Ascending aorta (tissue), 2 donors: ENCODE measurements around the gene PPP2R2D. TPM values are rescaled to one million over a fixed set of nuclear protein-coding genes. Genes with fewer than 3 reads are reported as not detected.

Experiments used
- DNase-seq, 2 donors: peaks; one replicate each; pipeline ENCODE4 v3.0.0-alpha.2; 2019; ENCODE audit warnings: low spot score in 2 of 2
- H3K27ac ChIP-seq, 2 donors: fragments of 200-600 bp; sonication (generic); one replicate each; pipeline ENCODE4 v1.5.1; 2016 to 2017; ENCODE audit warnings: mild to moderate bottlenecking in 1 of 2
- H3K27me3 ChIP-seq: fragments of 200-600 bp; sonication (generic); one replicate; pipeline ENCODE4 v1.5.1; 2017
- H3K36me3 ChIP-seq, 2 donors: fragments of 200-600 bp; sonication (generic); one replicate each; pipeline ENCODE4 v1.5.1; 2016
- H3K4me1 ChIP-seq, 2 donors: fragments of 200-600 bp; sonication (generic); one replicate each; pipeline ENCODE4 v1.5.1; 2016 to 2017; ENCODE audit warnings: mild to moderate bottlenecking in 1 of 2
- H3K4me3 ChIP-seq, 2 donors: fragments of 200-600 bp; sonication (generic); one replicate each; pipeline ENCODE4 v1.5.1; 2016 to 2017; ENCODE audit warnings: mild to moderate bottlenecking in 1 of 2
- H3K9me3 ChIP-seq, 2 donors: fragments of 200-600 bp; sonication (generic); one replicate each; pipeline ENCODE4 v1.5.1; 2016
- intact Hi-C: fragments of 100-400 bp; cut with DNase I; formaldehyde crosslinking; loops from one replicate; pipeline ENCODE4 v1.15.1; 2023
- total RNA-seq: library from RNA; depleted of rRNA; stranded (reverse); fragments of >200 nt; gene quantifications from one replicate; pipeline ENCODE4 v1.1.0, GENCODE V29; 2016
- TF ChIP-seq, protein P1 (sequence below), 3 experiments: fragments of 200-600 bp in 2 of 3; fragments of 450-650 bp in 1 of 3; sonication (generic) in 2 of 3; IDR thresholded peaks; one replicate each; pipeline ENCODE4 v1.5.1; 2016 to 2019; ENCODE audit warnings: antibody characterized with exemption in 3 of 3, mild to moderate bottlenecking in 1 of 3, moderate library complexity in 1 of 3

The PPP2R2D gene
- total RNA-seq, 1 donor from 2014 or later, result 11.8 TPM

DNA sequence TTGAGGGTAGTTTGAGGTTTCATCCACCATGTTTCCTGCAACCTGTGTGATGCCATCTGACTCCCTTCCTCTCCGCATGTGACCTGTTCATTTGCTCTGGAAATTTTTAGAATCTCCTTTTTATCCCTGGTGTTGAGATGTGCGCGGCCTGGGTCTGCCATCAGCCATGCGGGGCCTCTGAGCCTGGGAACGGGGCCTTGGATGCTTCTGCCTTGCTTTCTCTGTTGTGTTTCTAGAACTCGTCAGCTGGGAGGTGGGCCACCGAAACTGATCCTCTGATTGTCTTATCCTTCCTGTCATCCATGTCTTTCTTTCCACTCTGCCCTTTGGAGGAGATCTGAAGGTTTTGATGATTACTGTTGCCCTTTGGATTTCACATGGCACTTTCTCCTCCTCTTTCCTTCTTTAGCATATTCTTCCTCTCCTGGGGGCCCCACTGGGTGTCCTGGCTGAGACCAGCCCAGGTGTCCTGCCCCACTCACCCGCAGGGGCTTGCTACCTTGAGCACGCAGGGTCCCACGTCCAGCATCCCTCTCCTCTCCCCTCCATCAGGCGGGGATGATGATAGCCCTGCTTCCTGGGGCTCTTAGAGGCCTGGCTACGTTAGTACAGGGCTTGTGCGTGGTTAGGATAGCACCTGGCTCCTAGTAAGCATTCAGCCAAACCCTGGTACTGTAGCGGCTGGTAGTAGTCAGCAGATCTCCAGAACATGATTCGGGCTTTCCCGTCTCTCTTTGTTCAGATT, 29.9 kb downstream of the PPP2R2D start:
- Histone ChIP-seq H3K4me1 (peaks cover 10 to 26% of the 10 kb centered on the region in 2 donors), H3K9me3 (no peaks in the 10 kb centered on the region), H3K27ac (peak overlapping the region in 1 of 2 donors; percentile 56), H3K4me3 (no peak overlapping the region), H3K27me3 (no peaks in the 10 kb centered on the region), H3K36me3 (peaks cover 2 to 10% of the 10 kb centered on the region in 2 donors)
- no peak for DNase-seq
- intact Hi-C loops, result no loop called here
- TF ChIP-seq, protein P1, sequence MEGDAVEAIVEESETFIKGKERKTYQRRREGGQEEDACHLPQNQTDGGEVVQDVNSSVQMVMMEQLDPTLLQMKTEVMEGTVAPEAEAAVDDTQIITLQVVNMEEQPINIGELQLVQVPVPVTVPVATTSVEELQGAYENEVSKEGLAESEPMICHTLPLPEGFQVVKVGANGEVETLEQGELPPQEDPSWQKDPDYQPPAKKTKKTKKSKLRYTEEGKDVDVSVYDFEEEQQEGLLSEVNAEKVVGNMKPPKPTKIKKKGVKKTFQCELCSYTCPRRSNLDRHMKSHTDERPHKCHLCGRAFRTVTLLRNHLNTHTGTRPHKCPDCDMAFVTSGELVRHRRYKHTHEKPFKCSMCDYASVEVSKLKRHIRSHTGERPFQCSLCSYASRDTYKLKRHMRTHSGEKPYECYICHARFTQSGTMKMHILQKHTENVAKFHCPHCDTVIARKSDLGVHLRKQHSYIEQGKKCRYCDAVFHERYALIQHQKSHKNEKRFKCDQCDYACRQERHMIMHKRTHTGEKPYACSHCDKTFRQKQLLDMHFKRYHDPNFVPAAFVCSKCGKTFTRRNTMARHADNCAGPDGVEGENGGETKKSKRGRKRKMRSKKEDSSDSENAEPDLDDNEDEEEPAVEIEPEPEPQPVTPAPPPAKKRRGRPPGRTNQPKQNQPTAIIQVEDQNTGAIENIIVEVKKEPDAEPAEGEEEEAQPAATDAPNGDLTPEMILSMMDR (IDR thresholded peaks at IDR 0.05), result no peak

DNA sequence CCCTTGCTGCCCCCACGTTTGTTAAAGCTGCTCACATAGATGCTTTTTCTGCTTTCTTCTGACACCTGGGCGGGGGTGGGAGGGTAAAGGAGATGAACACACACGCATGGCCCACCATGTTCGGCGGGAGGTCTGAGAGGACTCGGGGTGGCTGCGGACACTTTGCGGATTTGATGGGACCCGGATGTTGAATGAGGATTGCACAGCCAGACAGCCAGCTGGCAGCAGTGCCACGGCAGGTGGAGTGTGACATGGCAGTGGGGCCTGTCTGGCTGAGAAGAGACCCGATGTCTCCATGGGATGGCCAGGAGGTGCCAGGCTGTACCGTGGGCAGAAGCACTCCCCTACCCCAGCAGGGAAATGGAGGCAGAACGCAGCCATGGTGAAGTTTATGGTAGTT, 31.2 kb downstream of the PPP2R2D start:
- peaks cover 10 to 15% of the 10 kb centered on the region in 2 donors for H3K36me3 ChIP-seq

DNA sequence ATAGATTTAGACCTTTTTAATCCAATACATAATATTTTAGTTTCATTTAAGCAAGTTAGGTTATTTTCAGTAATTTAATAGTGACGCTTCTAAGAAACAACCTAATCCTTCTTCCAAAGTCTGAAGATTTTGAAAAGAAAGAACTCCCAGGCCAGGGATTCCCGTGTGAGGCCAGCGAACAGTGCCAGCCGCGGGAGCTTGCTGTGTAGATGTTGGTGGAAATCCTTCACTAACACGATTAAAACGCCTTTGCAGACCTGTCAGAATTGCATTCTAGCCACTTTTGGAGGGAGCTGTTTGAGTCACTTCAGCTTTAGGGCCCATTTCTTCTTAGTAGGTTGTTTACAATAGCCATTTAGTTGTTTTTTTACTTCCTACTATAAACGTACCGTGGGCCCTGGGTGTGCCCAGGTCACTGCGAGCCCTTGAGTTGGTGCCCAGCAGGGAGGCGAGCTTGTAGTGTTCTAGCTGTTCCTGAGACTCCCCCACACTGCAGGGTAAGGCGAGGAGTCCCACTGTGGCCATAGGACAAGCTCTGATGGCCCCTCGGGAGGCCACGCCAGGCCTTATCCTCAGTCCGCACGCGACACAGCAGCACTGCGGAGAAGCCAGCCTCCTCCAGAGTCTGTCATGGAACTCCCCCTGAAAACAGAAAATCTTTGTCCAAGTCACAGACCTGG, 32.3 kb downstream of the PPP2R2D start:
- peaks cover 10 to 26% of the 10 kb centered on the region in 2 donors for H3K4me1 ChIP-seq
- TF ChIP-seq, protein P1 (IDR thresholded peaks at IDR 0.05), result no peak
- peak overlapping the region; percentile 42 to 56 for H3K27ac ChIP-seq
- no peaks in the 10 kb centered on the region for H3K27me3 ChIP-seq
- peak in 1 of 2 donors; percentile 40 for DNase-seq
- H3K4me3 ChIP-seq, result no peak overlapping the region
- no peaks in the 10 kb centered on the region for H3K9me3 ChIP-seq
- peaks cover 12 to 27% of the 10 kb centered on the region in 2 donors for H3K36me3 ChIP-seq
- intact Hi-C loops, result no loop called here

More for the DNA sequence above, 31.2 kb downstream of the PPP2R2D start:
- Histone ChIP-seq H3K27me3 (no peaks in the 10 kb centered on the region), H3K9me3 (no peaks in the 10 kb centered on the region), H3K4me3 (no peak overlapping the region), H3K27ac (peak overlapping the region; percentile 42 to 56), H3K4me1 (peaks cover 10 to 26% of the 10 kb centered on the region in 2 donors)
- intact Hi-C loops, result no loop called here
- peak in 1 of 2 donors; percentile 38 for DNase-seq
- TF ChIP-seq, protein P1 (IDR thresholded peaks at IDR 0.05), result no peak

DNA sequence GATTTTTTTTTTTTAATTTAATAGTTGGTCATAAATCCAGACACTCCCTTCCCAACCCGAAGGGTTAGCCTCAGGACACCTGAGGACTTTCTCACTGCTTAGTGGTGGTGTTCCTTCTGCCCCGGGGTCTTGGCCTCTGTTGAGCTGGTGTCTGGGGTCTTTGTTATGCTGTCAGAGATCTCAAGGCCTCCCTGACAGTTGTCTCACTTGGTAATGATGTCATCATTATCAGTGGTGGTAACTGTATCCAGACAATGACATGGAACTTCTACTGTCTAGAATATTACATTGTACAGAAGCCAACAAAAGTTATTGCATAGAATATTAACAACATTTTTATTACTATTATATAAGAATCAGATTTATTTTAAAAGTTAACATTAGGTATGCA, 32.9 kb downstream of the PPP2R2D start:
- Histone ChIP-seq H3K27ac (no peak overlapping the region), H3K36me3 (peaks cover 16 to 30% of the 10 kb centered on the region in 2 donors), H3K4me3 (no peak overlapping the region), H3K4me1 (peaks cover 10 to 26% of the 10 kb centered on the region in 2 donors), H3K9me3 (no peaks in the 10 kb centered on the region), H3K27me3 (no peaks in the 10 kb centered on the region)
- TF ChIP-seq, protein P1 (IDR thresholded peaks at IDR 0.05), result no peak
- intact Hi-C loops, result no loop called here
- DNase-seq, result no peak

DNA sequence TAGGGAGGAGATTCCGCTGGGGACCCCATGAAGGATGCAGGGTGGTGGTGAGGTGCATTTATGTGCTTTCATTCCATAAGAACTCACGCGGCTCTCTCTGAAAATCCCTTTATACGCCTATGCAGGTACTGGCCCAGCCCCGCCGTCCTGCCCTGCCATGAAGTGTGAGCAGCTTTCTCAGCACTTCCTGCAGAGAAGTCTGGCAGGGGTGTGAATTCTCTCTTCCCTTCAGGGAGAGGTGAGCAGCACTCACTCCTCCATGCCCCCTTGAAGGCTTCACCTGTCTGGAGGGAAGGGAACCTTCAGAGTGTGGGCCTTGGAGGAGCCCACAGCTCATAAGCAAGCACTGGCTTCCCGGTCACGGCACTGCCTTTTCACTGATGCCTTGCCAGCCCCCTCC, 34.0 kb downstream of the PPP2R2D start:
- Histone ChIP-seq H3K4me1 (peaks cover 10 to 26% of the 10 kb centered on the region in 2 donors), H3K27me3 (no peaks in the 10 kb centered on the region), H3K36me3 (peaks cover 18 to 32% of the 10 kb centered on the region in 2 donors), H3K4me3 (no peak overlapping the region), H3K27ac (no peak overlapping the region), H3K9me3 (no peaks in the 10 kb centered on the region)
- intact Hi-C loops, result no loop called here
- DNase-seq, result peak in 1 of 2 donors; percentile 37
- TF ChIP-seq, protein P1 (IDR thresholded peaks at IDR 0.05), result no peak
